GM19193 (cell line): ENCODE measurements around the gene C17orf114.

Experiments
- POLR2A ChIP-seq: IDR thresholded peaks from 4 replicates; pipeline ENCODE4 v1.6.1; 2011; ENCODE audit not compliant: insufficient read depth, insufficient read length; ENCODE audit errors: extremely low read depth

The C17orf114 gene

GRCh38 chr17:4834681-4835020, 32.5 kb upstream of the C17orf114 start:
- TF ChIP-seq POLR2A: no peak

- no peak for TF ChIP-seq POLR2A
These were observed 32.0 kb upstream of the C17orf114 start for GRCh38 chr17:4833941-4834680.

GRCh38 chr17:4833178-4833940, 31.2 kb upstream of the C17orf114 start, which contains the start of gene MINK1:
MINK1 (plus strand) TSS chr17:4833340; CDS start chr17:4833584, 244 bp downstream.
- TF ChIP-seq POLR2A: peak; percentile 67

GRCh38 chr17:4827399-4827798, 25.3 kb upstream of the C17orf114 start:
- TF ChIP-seq POLR2A: no peak

- TF ChIP-seq POLR2A: no peak
These were observed 21.4 kb upstream of the C17orf114 start for GRCh38 chr17:4823373-4824089.

GRCh38 chr17:4822835-4823234, 20.7 kb upstream of the C17orf114 start:
- no peak for TF ChIP-seq POLR2A

GRCh38 chr17:4818276-4818675, 16.1 kb upstream of the C17orf114 start:
- no peak for TF ChIP-seq POLR2A

GRCh38 chr17:4816826-4817225, 14.7 kb upstream of the C17orf114 start:
- TF ChIP-seq POLR2A: no peak

GRCh38 chr17:4815043-4815675, 13.0 kb upstream of the C17orf114 start:
- TF ChIP-seq POLR2A: no peak

GRCh38 chr17:4812690-4813089, 10.6 kb upstream of the C17orf114 start:
- TF ChIP-seq POLR2A: no peak

- no peak for TF ChIP-seq POLR2A
These were observed 9.3 kb upstream of the C17orf114 start for GRCh38 chr17:4811471-4811870.

- TF ChIP-seq POLR2A: no peak
These were observed 8.7 kb upstream of the C17orf114 start for GRCh38 chr17:4810696-4811290.

GRCh38 chr17:4808378-4808767, 6.2 kb upstream of the C17orf114 start:
- no peak for TF ChIP-seq POLR2A

- TF ChIP-seq POLR2A: no peak
These were observed 5.7 kb upstream of the C17orf114 start for GRCh38 chr17:4807605-4808377.
